ENCODE data around the gene TCF12. TPM values are rescaled to one million over a fixed set of nuclear protein-coding genes. Genes with fewer than 3 reads are reported as not detected.

TCF12 gene
- total RNA-seq, 1 experiment from 2014 or later, result 76.7 TPM

GRCh38 chr15:57280464-57280863 lies 362.0 kb downstream of the TCF12 start:
- H4K91ac ChIP-seq (ENCODE audit: insufficient read length, low read depth, low read length), result no peak overlapping the region
- no peak overlapping the region for H2BK120ac ChIP-seq (ENCODE audit: low read depth, low read length, poor library complexity, severe bottlenecking)
- no peak overlapping the region for H4K5ac ChIP-seq (ENCODE audit: insufficient read length, low read depth, low read length)
- Mint-ChIP-seq H3K27me3 (ENCODE audit: low read depth) (no peaks in the 10 kb centered on the region), H3K4me1 (peaks cover 18 to 25% of the 10 kb centered on the region in 2 experiments), H3K36me3 (ENCODE audit: insufficient read depth in 1 of 3, low read depth in 3 of 3) (peaks cover 27 to 60% (median 49%) of the 10 kb centered on the region in 3 experiments), H3K27ac (no peak overlapping the region), H3K4me3 (no peak overlapping the region; a peak in 1 of 5 replicates), H3K9me3 (no peaks in the 10 kb centered on the region; a peak in 1 of 5 replicates)
- no peak overlapping the region for H3K9ac ChIP-seq (ENCODE audit: extremely low read depth, insufficient read length, low read length)
- no peak overlapping the region for H3K14ac ChIP-seq (ENCODE audit: insufficient read depth, low read length)
- no peak overlapping the region for H3K4me2 ChIP-seq (ENCODE audit: insufficient read depth, insufficient read length, low read length)
- no peaks in the 10 kb centered on the region for H3K79me1 ChIP-seq (ENCODE audit: insufficient read depth, low read depth, low read length, poor library complexity, severe bottlenecking)
- TF ChIP-seq CTCF (conservative IDR thresholded peaks at IDR 0.05), result no peak
- no peak for DNase-seq
- no peaks in the 10 kb centered on the region for H4K20me1 ChIP-seq (ENCODE audit: control insufficient read depth, insufficient read depth, insufficient read length)
- H3K23ac ChIP-seq (ENCODE audit: insufficient read length, low read depth, low read length), result no peak overlapping the region
- H3K4ac ChIP-seq (ENCODE audit: low read depth, low read length), result no peak overlapping the region
- no peak overlapping the region for H2AFZ ChIP-seq (ENCODE audit: low read length)
- H3K27ac ChIP-seq (ENCODE audit: insufficient read length, low read depth, low read length), result no peak overlapping the region
- no peak overlapping the region for H2BK5ac ChIP-seq (ENCODE audit: insufficient read length, low read length)
- H3T11ph ChIP-seq (ENCODE audit: low read length), result no peak overlapping the region
- no peak overlapping the region for H3K56ac ChIP-seq (ENCODE audit: insufficient read length, low read depth, low read length)
- H2BK15ac ChIP-seq (ENCODE audit: low read depth, low read length), result no peak overlapping the region
- H4K8ac ChIP-seq (replicated peaks; ENCODE audit: insufficient read length, low read depth, low read length), result no peak overlapping the region
- peaks cover 4% of the 10 kb centered on the region; the same call in 1 of the 2 replicates for H3K4me1 ChIP-seq (ENCODE audit: insufficient read depth, low read length)
- no CpG with 5 or more reads among the region's 3 CpGs for WGBS (ENCODE audit: extremely low coverage, insufficient read length, low lambda C conversion rate)
- no peak overlapping the region for H2BK12ac ChIP-seq (ENCODE audit: insufficient read length, low read depth, low read length)
- no peak overlapping the region for H3K18ac ChIP-seq (ENCODE audit: insufficient read length, low read depth, low read length)
- no peaks in the 10 kb centered on the region for H3K27me3 ChIP-seq (ENCODE audit: insufficient read depth, low read length)
- no peaks in the 10 kb centered on the region for H3K9me3 ChIP-seq (ENCODE audit: control insufficient read depth, low read depth, low read length)
- H2AK5ac ChIP-seq (ENCODE audit: insufficient read length, low read length), result no peak overlapping the region
- no peaks in the 10 kb centered on the region for H3K23me2 ChIP-seq (ENCODE audit: insufficient read length, low read depth, low read length, poor library complexity, severe bottlenecking)
- H3K79me2 ChIP-seq (ENCODE audit: insufficient read depth, low read length), result no peaks in the 10 kb centered on the region
- H2BK20ac ChIP-seq (ENCODE audit: low read depth, low read length, poor library complexity, severe bottlenecking), result no peak overlapping the region

All from H9 (cell line).